H1 (cell line): ENCODE data around the gene ZNF292. TPM values are rescaled to one million over a fixed set of nuclear protein-coding genes. Genes with fewer than 3 reads are reported as not detected.

Experiments
- CTCF ChIA-PET: fragments of 300-600 bp; sonication (Branson Sonifier 250); formaldehyde crosslinking; loops from one replicate; lab custom pipeline; 2021; ENCODE audit not compliant: partially characterized antibody; lab: Charles Lee
- POLR2A ChIA-PET: fragments of 300-600 bp; sonication (Branson Sonifier 250); formaldehyde crosslinking; loops from one replicate; lab custom pipeline; 2021; ENCODE audit warnings: inconsistent platforms; ENCODE audit not compliant: partially characterized antibody; lab: Charles Lee
- DNase-seq, 2 experiments: peaks; one replicate each; pipeline versions ENCODE4 v3.0.0 to v3.0.0-alpha.2; 2010 to 2022; ENCODE audit warnings: low spot score in 2 of 2, low read depth in 1 of 2, mixed read lengths in 1 of 2
- FAIRE-seq: peaks from 2 replicates; lab custom pipeline; 2011; peaks lifted over from hg19 to GRCh38; lab: Jason Lieb, UNC
- H2AFZ ChIP-seq: 2 replicates; pipeline ENCODE4 v1.8.1; 2012; ENCODE audit warnings: low read length, inconsistent platforms
- H2AK5ac ChIP-seq: 2 replicates; pipeline ENCODE4 v1.6.1; 2013; ENCODE audit warnings: low read depth, low read length
- H2BK120ac ChIP-seq: replicated peaks from 2 replicates; pipeline ENCODE3; 2013; ENCODE audit warnings: low read depth, low read length, inconsistent platforms
- H2BK12ac ChIP-seq: 2 replicates; pipeline ENCODE4 v1.6.1; 2013; ENCODE audit warnings: low read depth, low read length
- H2BK15ac ChIP-seq: 2 replicates; pipeline ENCODE4 v1.6.1; 2013; ENCODE audit warnings: low read length
- H2BK20ac ChIP-seq: 2 replicates; pipeline ENCODE4 v1.6.1; 2013; ENCODE audit warnings: low read length
- H2BK5ac ChIP-seq: 2 replicates; pipeline ENCODE4 v1.6.1; 2013; ENCODE audit warnings: low read depth, low read length
- H3K14ac ChIP-seq: 2 replicates; pipeline ENCODE4 v1.6.1; 2013; ENCODE audit warnings: inconsistent platforms; ENCODE audit not compliant: insufficient read length
- H3K18ac ChIP-seq: 2 replicates; pipeline ENCODE4 v1.6.1; 2013; ENCODE audit warnings: low read length; ENCODE audit errors: extremely low read depth
- H3K23ac ChIP-seq: 2 replicates; pipeline ENCODE4 v1.6.1; 2013; ENCODE audit warnings: inconsistent platforms; ENCODE audit not compliant: insufficient read length
- H3K23me2 ChIP-seq: 2 replicates; pipeline ENCODE4 v1.6.1; 2013; ENCODE audit warnings: low read depth, low read length
- H3K27ac ChIP-seq: 2 replicates; pipeline ENCODE4 v1.6.1; 2011; ENCODE audit warnings: low read depth, low read length, inconsistent platforms
- H3K27me3 ChIP-seq, 4 experiments: replicated peaks in 1 of 4; 1 replicate in 1 of 4; 2 replicates in 3 of 4; pipeline versions ENCODE4 v1.6.1 to v1.8.1; 2011 to 2013; ENCODE audit warnings: low read length in 3 of 4, mild to moderate bottlenecking in 3 of 4, inconsistent platforms in 2 of 4, mixed read lengths in 2 of 4, moderate library complexity in 1 of 4; ENCODE audit not compliant: control insufficient read depth in 3 of 4, insufficient read depth in 3 of 4; ENCODE audit errors: extremely low read depth in 1 of 4
- H3K36me3 ChIP-seq, 4 experiments: 2 replicates each; pipeline versions ENCODE4 v1.6.1 to v1.8.1; 2011 to 2013; ENCODE audit warnings: mild to moderate bottlenecking in 4 of 4, low read length in 3 of 4, moderate library complexity in 2 of 4, control low read depth in 1 of 4, inconsistent platforms in 1 of 4; ENCODE audit not compliant: insufficient read depth in 4 of 4, control insufficient read depth in 2 of 4
- H3K4ac ChIP-seq: replicated peaks from 2 replicates; pipeline ENCODE3; 2013; ENCODE audit warnings: low read length, low read depth, mixed read lengths, inconsistent platforms; ENCODE audit not compliant: insufficient read length
- H3K4me1 ChIP-seq, 4 experiments: replicated peaks in 1 of 4; 1 replicate in 1 of 4; 2 replicates in 3 of 4; pipeline versions ENCODE4 v1.6.1 to v1.8.1; 2011 to 2013; ENCODE audit warnings: low read length in 3 of 4, inconsistent platforms in 2 of 4, mixed read lengths in 1 of 4; ENCODE audit not compliant: insufficient read depth in 4 of 4, control insufficient read depth in 3 of 4
- H3K4me2 ChIP-seq, 2 experiments: 2 replicates each; pipeline versions ENCODE4 v1.6.1 to v1.8.1; 2011 to 2013; ENCODE audit warnings: low read depth in 2 of 2, low read length in 2 of 2, control low read depth in 1 of 2, inconsistent platforms in 1 of 2, mild to moderate bottlenecking in 1 of 2; ENCODE audit not compliant: insufficient read depth in 1 of 2
- H3K4me3 ChIP-seq, 4 experiments: fragments of 200-600, 300-600 bp in 1 of 4; sonication (generic), shearing (Covaris generic), sonication (Bioruptor Twin) in 1 of 4; 2 replicates each; pipeline versions ENCODE4 v1.5.1 to v1.8.1; 2011 to 2016; ENCODE audit warnings: low read length in 4 of 4, low read depth in 3 of 4, control low read depth in 2 of 4, inconsistent platforms in 2 of 4, mild to moderate bottlenecking in 2 of 4, mixed read lengths in 1 of 4, moderate library complexity in 1 of 4; ENCODE audit not compliant: insufficient read depth in 2 of 4; ENCODE audit errors: extremely low read depth in 1 of 4
- H3K56ac ChIP-seq: replicated peaks from 2 replicates; pipeline ENCODE3; 2013; ENCODE audit warnings: low read depth, mild to moderate bottlenecking, mixed read lengths, low read length, inconsistent platforms; ENCODE audit not compliant: insufficient read length
- H3K79me1 ChIP-seq: 2 replicates; pipeline ENCODE4 v1.6.1; 2013; ENCODE audit warnings: low read depth, low read length, control low read depth
- H3K79me2 ChIP-seq, 2 experiments: 2 replicates each; pipeline versions ENCODE4 v1.6.1 to v1.8.1; 2012 to 2013; ENCODE audit warnings: low read length in 2 of 2, mild to moderate bottlenecking in 2 of 2, inconsistent platforms in 1 of 2; ENCODE audit not compliant: insufficient read depth in 2 of 2, control insufficient read depth in 1 of 2
- H3K9ac ChIP-seq, 4 experiments: replicated peaks in 1 of 4; 1 replicate in 1 of 4; 2 replicates in 3 of 4; pipeline versions ENCODE4 v1.6.1 to v1.8.1; 2011 to 2013; ENCODE audit warnings: low read depth in 3 of 4, low read length in 3 of 4, control low read depth in 2 of 4, mild to moderate bottlenecking in 2 of 4, moderate library complexity in 2 of 4, inconsistent platforms in 1 of 4; ENCODE audit errors: extremely low read depth in 1 of 4
- H3K9me3 ChIP-seq, 2 experiments: 2 replicates each; pipeline versions ENCODE4 v1.6.1 to v1.8.1; 2012 to 2013; ENCODE audit warnings: mild to moderate bottlenecking in 2 of 2, moderate library complexity in 2 of 2, control low read depth in 1 of 2, inconsistent platforms in 1 of 2, low read depth in 1 of 2, low read length in 1 of 2, mixed read lengths in 1 of 2; ENCODE audit not compliant: insufficient read depth in 2 of 2
- H4K20me1 ChIP-seq, 2 experiments: replicated peaks in 1 of 2; 2 replicates each; pipeline versions ENCODE3 to v1.8.1; 2011 to 2013; ENCODE audit warnings: inconsistent platforms in 2 of 2, low read length in 2 of 2, mild to moderate bottlenecking in 1 of 2; ENCODE audit not compliant: insufficient read depth in 2 of 2, control insufficient read depth in 1 of 2
- H4K5ac ChIP-seq: 2 replicates; pipeline ENCODE4 v1.6.1; 2013; ENCODE audit warnings: low read length, low read depth, mixed read lengths, inconsistent platforms; ENCODE audit not compliant: insufficient read length
- H4K8ac ChIP-seq: 2 replicates; pipeline ENCODE4 v1.8.0; 2013; ENCODE audit warnings: mild to moderate bottlenecking, moderate library complexity, low read length, inconsistent platforms; ENCODE audit not compliant: insufficient read depth; ENCODE audit errors: extremely low read depth
- H4K91ac ChIP-seq: replicated peaks from 2 replicates; pipeline ENCODE3; 2013; ENCODE audit warnings: low read length, mixed read lengths, inconsistent platforms; ENCODE audit not compliant: insufficient read length
- ATF3 ChIP-seq: IDR thresholded peaks from 2 replicates; pipeline ENCODE4 v1.6.1; 2011; ENCODE audit warnings: low read depth, mild to moderate bottlenecking, low read length; ENCODE audit not compliant: insufficient read depth
- CBX8 ChIP-seq: fragments of 300-800, 300-1000 bp; sonication (generic); IDR thresholded peaks from 2 replicates; pipeline ENCODE4 v1.7.1; 2016; ENCODE audit warnings: low read depth, low read length, borderline replicate concordance
- MAFK ChIP-seq: IDR thresholded peaks from 2 replicates; pipeline ENCODE4 v1.6.1; 2012; ENCODE audit warnings: low read depth, mild to moderate bottlenecking, improper control_type of control experiment, low read length
- PHF8 ChIP-seq: fragments of 200-600 bp; sonication (generic); conservative IDR thresholded peaks from 2 replicates; pipeline ENCODE4 v1.7.1; 2012; ENCODE audit warnings: low read depth, mild to moderate bottlenecking, inconsistent platforms, low read length, moderate library complexity
- POLR2AphosphoS5 ChIP-seq: IDR thresholded peaks from 2 replicates; pipeline ENCODE4 v1.6.1; 2011; ENCODE audit warnings: low read depth, low read length
- SP2 ChIP-seq: IDR thresholded peaks from 2 replicates; pipeline ENCODE4 v1.6.1; 2012; ENCODE audit warnings: mild to moderate bottlenecking, low read length, inconsistent platforms
- WGBS, 2 experiments: shearing (Covaris generic) in 1 of 2; methylation state at CpG; one replicate each; pipeline versions ENCODE4 v1.1.6 to v1.1.7; 2013 to 2015; ENCODE audit warnings: low lambda C conversion rate in 2 of 2, mixed read lengths in 2 of 2, inconsistent platforms in 1 of 2, low coverage in 1 of 2, missing lambda C conversion rate in 1 of 2; ENCODE audit not compliant: insufficient replicate concordance in 2 of 2, insufficient coverage in 1 of 2, insufficient read length in 1 of 2; ENCODE audit errors: extremely low coverage in 1 of 2, missing lambda C conversion rate in 1 of 2; 5-methylcytosine and 5-hydroxymethylcytosine counted together
- polyA plus RNA-seq, 7 experiments: library from polyadenylated mRNA; depleted of rRNA in 3 of 7; stranded (reverse) in 5 of 7; unstranded in 2 of 7; fragments of >200 nt in 5 of 7; fragments of 200-250 nt in 2 of 7; gene quantifications; 1 replicate in 5 of 7; 2 replicates in 1 of 7; 4 replicates in 1 of 7; pipeline versions ENCODE4 v1.2.1 to v1.2.3, GENCODE V29; 2011 to 2013; ENCODE audit warnings: missing spikeins in 2 of 7, mixed read lengths in 2 of 7
- total RNA-seq: library from RNA; stranded (reverse); fragmentation: NEBNext Ultra II Directional; extraction: Animal tissue kit (Norgen Biotek cat#: 25700); gene quantifications from 2 replicates; pipeline ENCODE4 v1.2.1, GENCODE V29; 2021

Gene ZNF292
- total and polyA plus RNA-seq, 2 of the 8 experiments (the other 6 are each of a cell fraction or from before 2014, with no cell fraction given) = 6.8 to 44.2 TPM

GRCh38 chr6:87213364-87213763 lies 58.0 kb downstream of the ZNF292 start:
- ChIA-PET CTCF (no interaction called here), POLR2A (no interaction called here)
- Histone ChIP-seq H3K79me1 (peaks cover 3% of the 10 kb centered on the region), H3K56ac (no peak overlapping the region), H3K9ac (no peak overlapping the region), H3K23me2 (no peaks in the 10 kb centered on the region), H2BK12ac (no peak overlapping the region), H3K4me1 (peaks cover 5 to 28% (median 18%) of the 10 kb centered on the region in 4 experiments), H4K20me1 (peaks cover 6 to 12% of the 10 kb centered on the region in 2 experiments), H4K91ac (no peak overlapping the region), H3K14ac (no peak overlapping the region), H3K36me3 (peaks cover 0 to 24% (median 6%) of the 10 kb centered on the region in 4 experiments; a peak in 4 of 8 replicates), H3K18ac (no peak overlapping the region), H3K79me2 (peaks cover 0 to 77% of the 10 kb centered on the region in 2 experiments; a peak in 3 of 4 replicates), H3K23ac (no peak overlapping the region), H2AFZ (no peak overlapping the region), H2AK5ac (no peak overlapping the region), H3K27ac (no peak overlapping the region), H2BK120ac (no peak overlapping the region), H3K4me2 (peak overlapping the region in 1 of 2 experiments; percentile 10; a peak in 1 of 4 replicates), H3K4me3 (no peak overlapping the region), H3K27me3 (no peaks in the 10 kb centered on the region), H3K9me3 (no peaks in the 10 kb centered on the region), H2BK5ac (no peak overlapping the region), H3K4ac (no peak overlapping the region), H2BK15ac (no peak overlapping the region), H2BK20ac (no peak overlapping the region), H4K8ac (no peak overlapping the region), H4K5ac (no peak overlapping the region)
- FAIRE-seq (peak; percentile 7), DNase-seq (no peak)
- 90% methylated on average over 5 of the region's 5 CpGs; no CpG with 5 or more reads in 1 of the 2 experiments for WGBS, 2 experiments
- TF ChIP-seq POLR2AphosphoS5 (0 out of 2 replicates have a peak, but pooled peaks have one; percentile 15), ATF3 (no peak), PHF8 (no peak), MAFK (no peak), SP2 (no peak), CBX8 (no peak)
